ENCODE data around the gene MST1R.
"Not testable (repeated sequence)": the region's sequence is repeated elsewhere in the genome, so short reads cannot be mapped to it uniquely, and the experiment has no call there.

MST1R gene

GRCh38 chr3:49927798-49928197 lies 24.1 kb upstream of the MST1R start:
- peaks cover 2% of the 10 kb centered on the region for H3K27me3 Mint-ChIP-seq (ENCODE audit: low read depth, poor library complexity)
- TF ChIP-seq CTCF (IDR thresholded peaks at IDR 0.05) = no peak
- H3K4me3 Mint-ChIP-seq = no peak overlapping the region
- H3K27ac Mint-ChIP-seq = no peak overlapping the region
- DNase-seq = no peak
- no peaks in the 10 kb centered on the region for H3K9me3 Mint-ChIP-seq
- H3K36me3 Mint-ChIP-seq (ENCODE audit: low read depth) = peaks cover 5% of the 10 kb centered on the region
- H3K4me1 Mint-ChIP-seq = peaks cover 34% of the 10 kb centered on the region

DNA sequence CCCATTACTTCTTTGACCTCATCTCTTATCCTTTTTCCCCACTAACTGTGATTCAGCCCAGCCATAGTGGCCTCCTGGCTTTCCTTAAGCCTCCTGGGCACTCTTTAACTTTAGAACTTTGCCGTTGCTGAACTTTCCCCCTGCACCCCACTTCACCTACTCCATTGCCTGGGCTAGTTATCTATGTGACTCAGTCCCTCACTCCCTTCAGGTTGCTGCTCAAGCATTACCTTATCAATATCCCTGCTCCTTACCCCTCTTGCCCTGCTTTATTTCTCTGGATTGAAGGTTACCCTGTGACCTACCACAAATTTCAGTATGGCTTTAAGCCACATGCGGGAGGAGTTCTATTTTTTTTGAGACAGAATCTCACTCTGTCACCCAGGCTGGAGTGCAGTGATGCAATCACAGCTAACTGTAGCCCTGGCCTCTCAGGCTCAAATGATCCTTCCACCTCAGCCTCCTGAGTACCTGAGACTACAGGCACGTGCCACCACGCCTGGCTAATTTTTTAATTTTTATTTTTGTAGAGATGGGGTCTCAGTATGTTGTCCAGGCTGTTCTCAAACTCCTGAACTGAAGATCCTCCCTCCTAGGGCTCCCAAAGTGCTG lies 22.6 kb upstream of the MST1R start:
- no peaks in the 10 kb centered on the region for H3K9me3 Mint-ChIP-seq
- peaks cover 31% of the 10 kb centered on the region for H3K4me1 Mint-ChIP-seq
- peaks cover 2% of the 10 kb centered on the region for H3K27me3 Mint-ChIP-seq (ENCODE audit: low read depth, poor library complexity)
- H3K36me3 Mint-ChIP-seq (ENCODE audit: low read depth) = peaks cover 5% of the 10 kb centered on the region
- DNase-seq = no peak
- H3K27ac Mint-ChIP-seq = peak overlapping the region; percentile 20
- no peak for TF ChIP-seq CTCF (IDR thresholded peaks at IDR 0.05)
- H3K4me3 Mint-ChIP-seq = no peak overlapping the region

DNA sequence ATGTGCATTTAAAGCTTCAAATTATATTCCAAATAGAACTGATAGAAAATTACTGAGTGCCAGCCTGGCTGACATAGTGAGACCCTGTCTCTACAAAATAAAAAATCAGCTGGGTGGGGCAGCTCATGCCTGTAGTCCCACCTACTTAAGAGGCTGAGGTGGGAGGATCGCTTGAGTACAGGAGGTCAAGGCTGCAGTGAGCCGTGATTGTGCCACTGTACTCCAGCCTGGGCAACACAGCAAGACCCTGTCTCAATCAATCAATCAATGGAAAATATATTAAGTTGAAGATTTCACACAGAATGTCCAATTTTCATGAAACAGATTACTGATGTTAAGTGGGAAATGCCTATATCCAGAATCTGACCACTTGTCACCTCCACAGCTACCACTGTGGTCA lies 21.8 kb upstream of the MST1R start:
- peaks cover 5% of the 10 kb centered on the region for H3K36me3 Mint-ChIP-seq (ENCODE audit: low read depth)

GRCh38 chr3:49924683-49925082 lies 21.0 kb upstream of the MST1R start:
- peaks cover 5% of the 10 kb centered on the region for H3K36me3 Mint-ChIP-seq (ENCODE audit: low read depth)
- no peak for DNase-seq
- H3K4me3 Mint-ChIP-seq = no peak overlapping the region
- no peak for TF ChIP-seq CTCF (IDR thresholded peaks at IDR 0.05)
- peaks cover 17% of the 10 kb centered on the region for H3K4me1 Mint-ChIP-seq
- peaks cover 2% of the 10 kb centered on the region for H3K27me3 Mint-ChIP-seq (ENCODE audit: low read depth, poor library complexity)
- H3K9me3 Mint-ChIP-seq = no peaks in the 10 kb centered on the region
- no peak overlapping the region for H3K27ac Mint-ChIP-seq

More for the DNA sequence above, 21.8 kb upstream of the MST1R start:
- no peak for DNase-seq
- no peak for TF ChIP-seq CTCF (IDR thresholded peaks at IDR 0.05)
- peaks cover 2% of the 10 kb centered on the region for H3K27me3 Mint-ChIP-seq (ENCODE audit: low read depth, poor library complexity)
- no peaks in the 10 kb centered on the region for H3K9me3 Mint-ChIP-seq
- no peak overlapping the region for H3K27ac Mint-ChIP-seq
- peaks cover 24% of the 10 kb centered on the region for H3K4me1 Mint-ChIP-seq
- no peak overlapping the region for H3K4me3 Mint-ChIP-seq

- H3K36me3 Mint-ChIP-seq (ENCODE audit: low read depth); H3K4me1 Mint-ChIP-seq: not testable (repeated sequence)
These were observed 14.3 kb upstream of the MST1R start for GRCh38 chr3:49917806-49918590.

DNA sequence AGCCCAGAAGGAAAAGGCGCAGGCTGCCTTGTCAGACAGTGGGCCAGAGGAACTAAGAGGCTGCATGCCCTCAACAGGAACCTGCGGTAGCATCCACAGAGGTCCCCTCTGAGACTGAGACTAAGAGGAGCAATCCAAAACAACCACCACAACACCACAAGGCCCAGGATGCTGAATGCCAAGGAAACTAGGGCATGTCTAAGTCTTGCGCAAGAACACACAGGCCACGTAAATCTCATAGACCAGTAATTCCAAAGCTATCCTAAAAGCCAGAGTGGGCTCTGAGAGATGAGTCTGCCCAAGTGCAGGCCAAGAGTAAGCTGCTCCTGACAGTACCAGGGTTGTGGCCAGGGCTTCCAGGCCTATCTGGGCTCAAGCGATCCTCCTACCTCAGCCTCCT lies 13.0 kb upstream of the MST1R start:
- no peak for TF ChIP-seq CTCF (IDR thresholded peaks at IDR 0.05)
- no peak overlapping the region for H3K4me3 Mint-ChIP-seq
- no peak overlapping the region for H3K27ac Mint-ChIP-seq
- no peaks in the 10 kb centered on the region for H3K4me1 Mint-ChIP-seq
- no peak for DNase-seq
- H3K9me3 Mint-ChIP-seq = no peaks in the 10 kb centered on the region
- no peaks in the 10 kb centered on the region for H3K36me3 Mint-ChIP-seq (ENCODE audit: low read depth)
- peaks cover 16% of the 10 kb centered on the region for H3K27me3 Mint-ChIP-seq (ENCODE audit: low read depth, poor library complexity)

More at GRCh38 chr3:49917806-49918590, 14.3 kb upstream of the MST1R start:
- H3K27me3 Mint-ChIP-seq (ENCODE audit: low read depth, poor library complexity); H3K4me3 Mint-ChIP-seq; H3K9me3 Mint-ChIP-seq; DNase-seq; H3K27ac Mint-ChIP-seq: not testable (repeated sequence)

Measured in nephron progenitor cell (in vitro differentiated cells).